OCI-LY7 (cell line): ENCODE data around the gene GMEB2.

ENCODE experiments used
- EZH2phosphoT487 ChIP-seq: fragments of 200-600 bp; sonication (generic); IDR thresholded peaks from 2 replicates; pipeline ENCODE4 v1.6.1; 2018; ENCODE audit warnings: low read depth, borderline replicate concordance, mild to moderate bottlenecking, mixed run types, antibody characterized with exemption, low read length, moderate library complexity, mixed read lengths
- TF ChIP-seq, protein P1 (sequence below): fragments of 200-600 bp; sonication (generic); conservative IDR thresholded peaks from 2 replicates; pipeline ENCODE4 v1.5.1; 2014; ENCODE audit warnings: mild to moderate bottlenecking, antibody characterized with exemption, low read length, moderate library complexity, mixed read lengths

DNA sequence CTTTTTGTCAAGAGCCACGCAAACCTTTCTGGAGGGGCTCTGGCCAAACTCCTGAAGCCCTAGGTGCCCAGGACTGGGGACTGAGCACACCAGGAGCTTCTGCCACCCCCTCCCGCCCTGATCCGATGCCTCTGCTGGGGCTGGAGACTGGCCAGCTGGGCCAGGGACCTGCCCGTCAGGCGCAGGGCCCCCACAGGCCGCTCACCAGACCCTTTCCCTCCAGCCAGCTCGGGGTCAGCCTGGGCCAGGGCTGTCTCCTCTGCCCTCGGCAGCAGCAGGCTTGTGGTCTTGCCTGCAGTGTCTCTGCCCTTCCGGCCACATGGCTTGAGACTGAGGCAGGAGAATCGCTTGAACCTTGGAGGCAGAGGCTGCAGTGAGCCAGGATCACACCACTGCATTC is 45.8 kb upstream of the GMEB2 start:
- TF ChIP-seq, protein P1, sequence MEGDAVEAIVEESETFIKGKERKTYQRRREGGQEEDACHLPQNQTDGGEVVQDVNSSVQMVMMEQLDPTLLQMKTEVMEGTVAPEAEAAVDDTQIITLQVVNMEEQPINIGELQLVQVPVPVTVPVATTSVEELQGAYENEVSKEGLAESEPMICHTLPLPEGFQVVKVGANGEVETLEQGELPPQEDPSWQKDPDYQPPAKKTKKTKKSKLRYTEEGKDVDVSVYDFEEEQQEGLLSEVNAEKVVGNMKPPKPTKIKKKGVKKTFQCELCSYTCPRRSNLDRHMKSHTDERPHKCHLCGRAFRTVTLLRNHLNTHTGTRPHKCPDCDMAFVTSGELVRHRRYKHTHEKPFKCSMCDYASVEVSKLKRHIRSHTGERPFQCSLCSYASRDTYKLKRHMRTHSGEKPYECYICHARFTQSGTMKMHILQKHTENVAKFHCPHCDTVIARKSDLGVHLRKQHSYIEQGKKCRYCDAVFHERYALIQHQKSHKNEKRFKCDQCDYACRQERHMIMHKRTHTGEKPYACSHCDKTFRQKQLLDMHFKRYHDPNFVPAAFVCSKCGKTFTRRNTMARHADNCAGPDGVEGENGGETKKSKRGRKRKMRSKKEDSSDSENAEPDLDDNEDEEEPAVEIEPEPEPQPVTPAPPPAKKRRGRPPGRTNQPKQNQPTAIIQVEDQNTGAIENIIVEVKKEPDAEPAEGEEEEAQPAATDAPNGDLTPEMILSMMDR: no peak
- TF ChIP-seq EZH2phosphoT487: no peak
